Measurements from ENCODE around the gene M6PR.
"Not testable (repeated sequence)": the region's sequence is repeated elsewhere in the genome, so short reads cannot be mapped to it uniquely, and the experiment has no call there.

Gene M6PR

GRCh38 chr12:8914716-8915526, 34.5 kb downstream of the M6PR start:
- H3K27ac ChIP-seq (replicated peaks) = no peak overlapping the region
- peak overlapping the region; percentile 65 for H3K4me3 ChIP-seq (replicated peaks; ENCODE audit: insufficient read depth, low read length)
- TF ChIP-seq SPI1 (IDR thresholded peaks at IDR 0.05; ENCODE audit: borderline replicate concordance, low read depth) = no peak
- TF ChIP-seq, protein P1, sequence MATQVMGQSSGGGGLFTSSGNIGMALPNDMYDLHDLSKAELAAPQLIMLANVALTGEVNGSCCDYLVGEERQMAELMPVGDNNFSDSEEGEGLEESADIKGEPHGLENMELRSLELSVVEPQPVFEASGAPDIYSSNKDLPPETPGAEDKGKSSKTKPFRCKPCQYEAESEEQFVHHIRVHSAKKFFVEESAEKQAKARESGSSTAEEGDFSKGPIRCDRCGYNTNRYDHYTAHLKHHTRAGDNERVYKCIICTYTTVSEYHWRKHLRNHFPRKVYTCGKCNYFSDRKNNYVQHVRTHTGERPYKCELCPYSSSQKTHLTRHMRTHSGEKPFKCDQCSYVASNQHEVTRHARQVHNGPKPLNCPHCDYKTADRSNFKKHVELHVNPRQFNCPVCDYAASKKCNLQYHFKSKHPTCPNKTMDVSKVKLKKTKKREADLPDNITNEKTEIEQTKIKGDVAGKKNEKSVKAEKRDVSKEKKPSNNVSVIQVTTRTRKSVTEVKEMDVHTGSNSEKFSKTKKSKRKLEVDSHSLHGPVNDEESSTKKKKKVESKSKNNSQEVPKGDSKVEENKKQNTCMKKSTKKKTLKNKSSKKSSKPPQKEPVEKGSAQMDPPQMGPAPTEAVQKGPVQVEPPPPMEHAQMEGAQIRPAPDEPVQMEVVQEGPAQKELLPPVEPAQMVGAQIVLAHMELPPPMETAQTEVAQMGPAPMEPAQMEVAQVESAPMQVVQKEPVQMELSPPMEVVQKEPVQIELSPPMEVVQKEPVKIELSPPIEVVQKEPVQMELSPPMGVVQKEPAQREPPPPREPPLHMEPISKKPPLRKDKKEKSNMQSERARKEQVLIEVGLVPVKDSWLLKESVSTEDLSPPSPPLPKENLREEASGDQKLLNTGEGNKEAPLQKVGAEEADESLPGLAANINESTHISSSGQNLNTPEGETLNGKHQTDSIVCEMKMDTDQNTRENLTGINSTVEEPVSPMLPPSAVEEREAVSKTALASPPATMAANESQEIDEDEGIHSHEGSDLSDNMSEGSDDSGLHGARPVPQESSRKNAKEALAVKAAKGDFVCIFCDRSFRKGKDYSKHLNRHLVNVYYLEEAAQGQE (IDR thresholded peaks at IDR 0.05; ENCODE audit: insufficient replicate concordance, low read depth) = no peak
- no peak for TF ChIP-seq GABPA (IDR thresholded peaks at IDR 0.05; ENCODE audit: low read depth)
- H3K27me3 ChIP-seq (ENCODE audit: insufficient read depth, poor library complexity, severe bottlenecking) = peaks cover 9% of the 10 kb centered on the region
- DNase-seq (ENCODE audit: low read depth in 1 of 2, low spot score in 1 of 2) = peak in 1 of 2 experiments; percentile 2

DNA sequence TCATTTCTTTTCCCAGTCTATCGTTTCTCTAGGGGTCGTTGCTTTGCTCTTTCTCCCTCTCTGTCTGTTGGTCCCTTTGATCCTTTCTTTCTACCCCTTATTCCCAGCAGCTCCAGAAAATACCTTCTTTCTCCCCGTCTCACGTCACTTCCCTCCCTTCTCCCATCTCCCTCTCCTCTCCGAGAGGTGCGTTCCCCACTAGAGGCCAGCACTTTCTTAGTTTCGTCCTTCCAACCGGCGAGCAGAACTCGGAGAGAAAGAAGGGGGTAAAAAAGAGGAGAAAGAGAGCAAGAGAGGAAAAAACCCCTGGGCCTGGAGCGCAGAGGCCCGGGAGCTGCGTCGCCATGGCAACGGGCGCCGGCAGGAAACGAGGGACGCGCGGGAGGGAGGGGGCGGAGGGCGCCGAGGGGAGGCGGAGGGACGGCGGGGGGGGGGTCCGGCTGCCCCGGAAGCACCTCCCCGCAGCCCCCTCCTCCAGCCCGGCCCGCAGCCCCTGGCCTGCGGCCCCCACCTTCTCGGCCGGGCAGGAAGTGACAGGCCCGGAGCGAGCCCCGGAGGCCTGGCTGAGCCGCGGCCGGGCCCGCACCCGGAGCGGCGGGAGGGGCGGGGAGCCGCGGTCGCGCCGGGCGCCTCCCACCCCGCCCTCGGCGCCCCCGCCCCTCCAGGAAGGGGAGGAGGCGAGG, 35.3 kb downstream of the M6PR start, which contains the start of gene PHC1:
TSS of gene PHC1 (plus strand) at position 477 of the 683 bp plus-strand sequence. CDS start 3,169 bp downstream, outside the sequence.
- H3K27me3 ChIP-seq (ENCODE audit: insufficient read depth, poor library complexity, severe bottlenecking); H3K27ac ChIP-seq (replicated peaks): not testable (repeated sequence)
- peak within 1 kb of the TSS; percentile 65 for H3K4me3 ChIP-seq (replicated peaks; ENCODE audit: insufficient read depth, low read length)
- peak; percentile 24 to 28 for DNase-seq (ENCODE audit: low read depth in 1 of 2, low spot score in 1 of 2)

- Histone ChIP-seq H3K27ac (replicated peaks) (no peak overlapping the region), H3K27me3 (ENCODE audit: insufficient read depth, poor library complexity, severe bottlenecking) (peaks cover 9% of the 10 kb centered on the region), H3K4me3 (replicated peaks; ENCODE audit: insufficient read depth, low read length) (peak overlapping the region; percentile 65; the same call in 1 of the 2 replicates)
- no peak for DNase-seq (ENCODE audit: low read depth in 1 of 2, low spot score in 1 of 2)
- TF ChIP-seq SPI1 (IDR thresholded peaks at IDR 0.05; ENCODE audit: borderline replicate concordance, low read depth) (no peak), GABPA (IDR thresholded peaks at IDR 0.05; ENCODE audit: low read depth) (no peak), POLR2AphosphoS5 (IDR thresholded peaks at IDR 0.05; ENCODE audit: low read depth) (no peak)
- TF ChIP-seq, protein P1 (IDR thresholded peaks at IDR 0.05; ENCODE audit: insufficient replicate concordance, low read depth) = no peak
- TF ChIP-seq, protein P2, sequence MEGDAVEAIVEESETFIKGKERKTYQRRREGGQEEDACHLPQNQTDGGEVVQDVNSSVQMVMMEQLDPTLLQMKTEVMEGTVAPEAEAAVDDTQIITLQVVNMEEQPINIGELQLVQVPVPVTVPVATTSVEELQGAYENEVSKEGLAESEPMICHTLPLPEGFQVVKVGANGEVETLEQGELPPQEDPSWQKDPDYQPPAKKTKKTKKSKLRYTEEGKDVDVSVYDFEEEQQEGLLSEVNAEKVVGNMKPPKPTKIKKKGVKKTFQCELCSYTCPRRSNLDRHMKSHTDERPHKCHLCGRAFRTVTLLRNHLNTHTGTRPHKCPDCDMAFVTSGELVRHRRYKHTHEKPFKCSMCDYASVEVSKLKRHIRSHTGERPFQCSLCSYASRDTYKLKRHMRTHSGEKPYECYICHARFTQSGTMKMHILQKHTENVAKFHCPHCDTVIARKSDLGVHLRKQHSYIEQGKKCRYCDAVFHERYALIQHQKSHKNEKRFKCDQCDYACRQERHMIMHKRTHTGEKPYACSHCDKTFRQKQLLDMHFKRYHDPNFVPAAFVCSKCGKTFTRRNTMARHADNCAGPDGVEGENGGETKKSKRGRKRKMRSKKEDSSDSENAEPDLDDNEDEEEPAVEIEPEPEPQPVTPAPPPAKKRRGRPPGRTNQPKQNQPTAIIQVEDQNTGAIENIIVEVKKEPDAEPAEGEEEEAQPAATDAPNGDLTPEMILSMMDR (IDR thresholded peaks at IDR 0.05; ENCODE audit: insufficient read depth, low read length) = no peak
These were observed 35.8 kb downstream of the M6PR start for GRCh38 chr12:8913702-8914032.

DNA sequence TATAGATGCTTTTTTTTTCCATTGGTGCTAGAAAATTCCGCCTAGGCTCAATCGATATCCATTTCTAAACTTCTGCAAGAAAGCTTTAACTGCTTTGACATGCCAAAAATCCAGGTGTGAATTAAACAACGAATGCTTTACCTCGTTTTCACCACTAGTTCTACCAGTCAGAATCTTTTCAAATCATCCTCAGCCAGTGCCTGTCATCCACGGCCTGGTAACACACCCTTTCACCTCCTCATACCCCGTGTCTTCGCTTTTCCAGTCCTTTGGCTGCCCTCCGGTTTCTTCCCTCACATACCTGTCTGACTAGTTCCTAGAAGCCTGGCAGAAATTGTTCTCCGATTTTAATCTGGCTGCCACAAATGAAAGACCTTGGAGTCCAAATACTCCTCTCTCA, 36.5 kb downstream of the M6PR start:
- peaks cover 9% of the 10 kb centered on the region for H3K27me3 ChIP-seq (ENCODE audit: insufficient read depth, poor library complexity, severe bottlenecking)
- TF ChIP-seq, protein P1 (IDR thresholded peaks at IDR 0.05; ENCODE audit: insufficient replicate concordance, low read depth) = no peak
- TF ChIP-seq GABPA (IDR thresholded peaks at IDR 0.05; ENCODE audit: low read depth) (no peak), SPI1 (IDR thresholded peaks at IDR 0.05; ENCODE audit: borderline replicate concordance, low read depth) (no peak), POLR2AphosphoS5 (IDR thresholded peaks at IDR 0.05; ENCODE audit: low read depth) (no peak)
- TF ChIP-seq, protein P2 (IDR thresholded peaks at IDR 0.05; ENCODE audit: insufficient read depth, low read length) = no peak
- H3K4me3 ChIP-seq (replicated peaks; ENCODE audit: insufficient read depth, low read length) = no peak overlapping the region
- no peak overlapping the region for H3K27ac ChIP-seq (replicated peaks)
- no peak for DNase-seq (ENCODE audit: low read depth in 1 of 2, low spot score in 1 of 2)

Measured in HL-60 (cell line).